Epithelial cell of esophagus (primary cell): ENCODE results near the gene RTKN.
A peak's percentile ranks its signal among the peaks of the same experiment; 100 is the strongest.
"Not testable (repeated sequence)": the region's sequence is repeated elsewhere in the genome, so short reads cannot be mapped to it uniquely, and the experiment has no call there.

Experiments used
- DNase-seq: peaks from one replicate; pipeline ENCODE4 v3.0.0; 2010; ENCODE audit warnings: low read depth
- H3K4me3 ChIP-seq: 2 replicates; pipeline ENCODE4 v1.5.1; 2011; ENCODE audit warnings: mild to moderate bottlenecking, low read length, control low read depth
- CTCF ChIP-seq: IDR thresholded peaks from 2 replicates; pipeline ENCODE4 v1.5.1; 2011; ENCODE audit warnings: low read depth, mild to moderate bottlenecking, low read length, control low read depth, inconsistent platforms; ENCODE audit not compliant: insufficient read depth; ENCODE audit errors: missing control alignments

The RTKN gene

DNA sequence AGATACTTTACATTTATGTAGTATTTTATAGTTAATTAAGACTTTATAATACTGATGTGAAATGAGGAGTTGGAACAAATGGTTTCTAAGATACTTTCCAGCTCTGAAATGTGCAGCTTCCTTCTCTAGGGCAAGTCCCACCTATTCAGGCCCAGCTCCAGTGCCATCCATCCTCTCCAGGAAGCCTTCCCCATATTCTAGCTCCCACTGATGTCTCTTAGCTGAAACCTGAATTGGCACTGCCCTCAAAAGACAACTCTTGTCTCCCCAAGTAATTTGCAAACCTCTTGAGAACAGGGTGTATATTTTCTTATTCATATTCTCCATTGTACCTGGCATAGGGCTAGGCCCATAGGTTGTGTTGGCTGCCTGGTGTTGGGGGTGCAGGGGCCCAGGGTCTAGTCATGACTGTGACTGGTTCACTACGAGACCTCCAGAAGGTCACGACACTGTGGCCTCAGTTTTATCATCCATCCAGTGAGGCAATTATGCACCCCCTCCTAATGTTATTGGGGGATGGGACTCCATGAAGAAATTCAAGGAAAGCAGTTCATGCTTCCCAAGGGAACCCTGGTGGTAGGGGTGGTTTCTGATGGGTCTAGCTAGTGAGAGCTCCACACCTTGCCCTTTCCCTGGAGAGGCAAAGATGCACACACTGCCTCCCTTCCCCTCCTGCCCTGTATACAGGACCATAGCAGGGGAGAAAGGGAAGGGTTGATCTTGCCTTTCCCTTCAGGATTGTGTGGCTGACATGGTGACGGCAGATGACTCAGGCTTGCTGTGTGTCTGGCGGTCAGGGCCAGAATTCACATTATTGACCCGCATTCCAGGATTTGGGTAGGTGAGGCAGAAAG is 17.4 kb downstream of the RTKN start:
- peak; percentile 68 for DNase-seq
- H3K4me3 ChIP-seq: no peak overlapping the region
- TF ChIP-seq CTCF: no peak

DNA sequence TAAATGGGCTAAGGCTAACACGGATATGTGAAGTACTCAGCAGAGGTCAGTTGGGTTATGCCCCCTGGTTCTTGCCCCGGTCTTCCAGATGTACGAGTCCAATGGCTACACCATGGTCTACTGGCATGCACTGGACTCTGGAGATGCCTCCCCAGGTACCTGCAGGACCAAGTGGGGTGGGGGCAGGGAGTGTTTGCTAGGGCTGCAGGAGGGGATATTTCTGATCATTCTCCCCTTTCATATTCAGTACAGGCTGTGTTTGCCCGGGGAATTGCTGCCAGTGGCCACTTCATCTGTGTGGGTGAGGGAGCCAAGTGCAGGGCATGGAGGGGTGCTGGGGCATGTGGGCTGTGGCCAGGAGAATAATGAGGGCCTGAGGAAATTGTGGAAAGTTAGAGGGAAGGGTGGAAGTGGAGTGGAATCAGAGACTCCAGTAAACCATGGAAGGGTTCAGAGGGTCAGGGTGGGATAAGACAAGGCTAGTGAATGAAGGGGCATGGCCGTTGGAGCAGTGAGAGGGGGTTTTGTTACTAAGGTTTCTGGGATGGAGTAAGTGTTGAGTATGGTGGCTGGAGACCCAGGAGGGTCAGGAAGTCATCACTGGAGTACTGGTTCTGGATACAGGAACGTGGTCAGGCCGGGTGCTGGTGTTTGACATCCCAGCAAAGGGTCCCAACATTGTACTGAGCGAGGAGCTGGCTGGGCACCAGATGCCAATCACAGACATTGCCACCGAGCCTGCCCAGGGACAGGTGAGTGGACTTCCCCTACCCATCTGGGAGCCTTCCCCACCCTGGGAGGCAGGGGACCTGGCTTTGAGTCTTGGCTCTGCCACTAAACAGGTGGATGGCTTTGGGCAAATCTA is 18.3 kb downstream of the RTKN start:
- H3K4me3 ChIP-seq: no peak overlapping the region
- TF ChIP-seq CTCF: no peak
- DNase-seq: no peak

DNA sequence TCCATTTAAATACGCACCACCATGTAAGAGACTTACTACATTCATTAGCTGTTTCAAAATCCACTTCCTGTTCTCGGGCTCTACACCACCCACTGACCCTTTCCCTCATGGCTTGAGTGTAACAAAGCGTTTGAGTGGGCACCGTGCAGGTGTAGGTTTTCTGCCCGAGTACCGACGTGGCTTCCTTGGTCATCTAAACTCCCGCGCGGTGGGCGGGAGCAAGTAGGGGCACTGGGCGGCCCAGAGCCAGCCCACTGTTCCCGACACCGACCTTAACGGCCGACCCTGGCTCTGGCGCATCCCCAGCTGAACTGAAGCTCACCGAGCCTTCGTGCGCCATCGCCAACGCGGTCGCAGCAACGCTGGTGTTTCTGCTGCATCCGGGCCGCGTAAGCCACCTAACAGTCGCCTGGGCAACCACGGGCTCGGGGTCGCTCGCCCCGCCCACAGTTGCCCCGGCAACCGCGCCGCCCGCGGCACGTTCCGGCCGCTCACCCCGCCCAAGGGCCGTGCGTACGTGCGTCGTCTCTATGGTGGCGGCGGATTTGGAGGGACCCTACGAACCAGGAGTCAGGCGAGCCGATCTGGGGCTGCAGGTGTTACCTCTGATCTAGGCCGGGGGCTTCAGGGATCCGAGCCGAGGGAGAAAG is 20.4 kb downstream of the RTKN start, which contains the start of the genes C2orf81 and WDR54:
Gene C2orf81, minus strand, starts transcription at position 399 of the 650 bp plus-strand sequence. Its CDS starts 59 bp downstream, at position 340.
Gene WDR54, plus strand, starts transcription at position 510 of the 650 bp plus-strand sequence. CDS start 424 bp downstream, outside the sequence.
- peak; percentile 82 for DNase-seq
- peak within 1 kb of the TSS; percentile 69 for H3K4me3 ChIP-seq
- TF ChIP-seq CTCF: no peak

- H3K4me3 ChIP-seq: peak overlapping the region; percentile 69
- DNase-seq: not testable (repeated sequence)
Measured at GRCh38 chr2:74420443-74421103, 21.2 kb downstream of the RTKN start.

- TF ChIP-seq CTCF: no peak
- DNase-seq: no peak
- no peak overlapping the region for H3K4me3 ChIP-seq
Measured at GRCh38 chr2:74420006-74420405, 21.7 kb downstream of the RTKN start.

DNA sequence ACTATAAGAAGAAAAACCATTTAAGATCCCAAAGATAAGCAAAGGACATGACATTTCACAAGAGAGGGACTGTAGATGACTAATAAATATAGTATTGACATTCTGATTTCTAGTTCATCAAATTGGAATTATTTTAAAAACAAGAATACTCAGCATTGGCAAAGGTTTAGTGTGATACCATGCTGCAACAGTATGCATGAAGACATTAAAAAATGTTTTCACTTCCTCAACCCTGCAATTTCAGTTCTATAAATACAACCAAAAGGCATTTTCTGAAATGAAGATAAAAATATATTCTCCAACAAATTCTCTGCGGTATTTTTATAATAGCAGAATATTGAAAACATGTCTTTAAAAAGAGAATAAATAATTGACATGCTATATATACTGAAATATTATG is 22.4 kb downstream of the RTKN start:
- no peak for TF ChIP-seq CTCF
- no peak overlapping the region for H3K4me3 ChIP-seq
- no peak for DNase-seq

DNA sequence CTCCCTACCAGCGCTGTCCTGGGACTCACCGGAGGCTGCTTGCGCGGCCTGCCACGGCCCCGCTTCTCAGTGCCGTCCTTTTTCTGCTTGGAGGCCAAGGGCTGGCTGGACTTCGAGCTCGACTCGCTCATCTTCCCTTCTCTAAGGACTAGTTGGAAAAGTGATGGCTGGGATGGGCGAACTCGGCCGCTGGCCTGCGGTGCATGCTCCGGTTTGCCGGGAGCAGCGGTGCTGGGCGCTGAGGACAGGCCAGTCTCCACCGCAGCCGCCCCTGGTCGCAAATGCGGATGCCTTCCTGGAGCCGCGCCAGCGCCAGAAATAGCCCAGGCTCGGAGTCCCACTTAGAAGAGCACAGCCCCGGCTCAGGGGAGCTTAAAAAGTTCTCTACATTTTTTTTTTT is 23.4 kb downstream of the RTKN start:
- H3K4me3 ChIP-seq: no peak overlapping the region
- no peak for DNase-seq
- no peak for TF ChIP-seq CTCF
